Neural cell (in vitro differentiated cells): ENCODE results near the gene TNIP1.

Experiments
- EP300 ChIP-seq: fragments of 450-650 bp; conservative IDR thresholded peaks from 2 replicates; pipeline ENCODE4 v1.6.1; 2014; ENCODE audit warnings: antibody characterized with exemption, mild to moderate bottlenecking, moderate library complexity; ENCODE audit not compliant: poor library complexity, severe bottlenecking
- EZH2 ChIP-seq: fragments of 200-600, 300-800 bp; shearing (Covaris generic), sonication (generic); IDR thresholded peaks from 2 replicates; pipeline ENCODE4 v1.6.1; 2014; ENCODE audit warnings: antibody characterized with exemption, low read length, borderline replicate concordance, mild to moderate bottlenecking; ENCODE audit not compliant: insufficient read depth, poor library complexity, severe bottlenecking
- MXI1 ChIP-seq: fragments of 450-650 bp; conservative IDR thresholded peaks from 2 replicates; pipeline ENCODE4 v1.6.1; 2014; ENCODE audit warnings: antibody characterized with exemption, mild to moderate bottlenecking; ENCODE audit not compliant: poor library complexity, severe bottlenecking
- RAD21 ChIP-seq: fragments of 450-650 bp; conservative IDR thresholded peaks from 2 replicates; pipeline ENCODE4 v1.6.1; 2014; ENCODE audit warnings: antibody characterized with exemption, mild to moderate bottlenecking, moderate library complexity
- REST ChIP-seq: IDR thresholded peaks from 2 replicates; pipeline ENCODE4 v1.6.1; 2012; ENCODE audit warnings: borderline replicate concordance
- TAF1 ChIP-seq: IDR thresholded peaks from 2 replicates; pipeline ENCODE4 v1.6.1; 2012; ENCODE audit warnings: low read depth
- TF ChIP-seq, protein P1 (sequence below): fragments of 450-650 bp; IDR thresholded peaks from 2 replicates; pipeline ENCODE4 v1.5.1; 2014; ENCODE audit warnings: antibody characterized with exemption, mild to moderate bottlenecking, moderate library complexity; ENCODE audit not compliant: poor library complexity, severe bottlenecking

- no peak for TF ChIP-seq EZH2
- TF ChIP-seq, protein P1, sequence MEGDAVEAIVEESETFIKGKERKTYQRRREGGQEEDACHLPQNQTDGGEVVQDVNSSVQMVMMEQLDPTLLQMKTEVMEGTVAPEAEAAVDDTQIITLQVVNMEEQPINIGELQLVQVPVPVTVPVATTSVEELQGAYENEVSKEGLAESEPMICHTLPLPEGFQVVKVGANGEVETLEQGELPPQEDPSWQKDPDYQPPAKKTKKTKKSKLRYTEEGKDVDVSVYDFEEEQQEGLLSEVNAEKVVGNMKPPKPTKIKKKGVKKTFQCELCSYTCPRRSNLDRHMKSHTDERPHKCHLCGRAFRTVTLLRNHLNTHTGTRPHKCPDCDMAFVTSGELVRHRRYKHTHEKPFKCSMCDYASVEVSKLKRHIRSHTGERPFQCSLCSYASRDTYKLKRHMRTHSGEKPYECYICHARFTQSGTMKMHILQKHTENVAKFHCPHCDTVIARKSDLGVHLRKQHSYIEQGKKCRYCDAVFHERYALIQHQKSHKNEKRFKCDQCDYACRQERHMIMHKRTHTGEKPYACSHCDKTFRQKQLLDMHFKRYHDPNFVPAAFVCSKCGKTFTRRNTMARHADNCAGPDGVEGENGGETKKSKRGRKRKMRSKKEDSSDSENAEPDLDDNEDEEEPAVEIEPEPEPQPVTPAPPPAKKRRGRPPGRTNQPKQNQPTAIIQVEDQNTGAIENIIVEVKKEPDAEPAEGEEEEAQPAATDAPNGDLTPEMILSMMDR = no peak
- TF ChIP-seq RAD21 = no peak
- no peak for TF ChIP-seq EP300
- TF ChIP-seq REST = no peak
- no peak for TF ChIP-seq TAF1
- no peak for TF ChIP-seq MXI1
These were observed 17.9 kb upstream of the TNIP1 start for GRCh38 chr5:151098768-151099121.
